ENCODE data around the gene CLDN9. TPM values are rescaled to one million over a fixed set of nuclear protein-coding genes. Genes with fewer than 3 reads are reported as not detected.

CLDN9 gene
- polyA plus RNA-seq, 1 donor from 2014 or later, result not detected

DNA sequence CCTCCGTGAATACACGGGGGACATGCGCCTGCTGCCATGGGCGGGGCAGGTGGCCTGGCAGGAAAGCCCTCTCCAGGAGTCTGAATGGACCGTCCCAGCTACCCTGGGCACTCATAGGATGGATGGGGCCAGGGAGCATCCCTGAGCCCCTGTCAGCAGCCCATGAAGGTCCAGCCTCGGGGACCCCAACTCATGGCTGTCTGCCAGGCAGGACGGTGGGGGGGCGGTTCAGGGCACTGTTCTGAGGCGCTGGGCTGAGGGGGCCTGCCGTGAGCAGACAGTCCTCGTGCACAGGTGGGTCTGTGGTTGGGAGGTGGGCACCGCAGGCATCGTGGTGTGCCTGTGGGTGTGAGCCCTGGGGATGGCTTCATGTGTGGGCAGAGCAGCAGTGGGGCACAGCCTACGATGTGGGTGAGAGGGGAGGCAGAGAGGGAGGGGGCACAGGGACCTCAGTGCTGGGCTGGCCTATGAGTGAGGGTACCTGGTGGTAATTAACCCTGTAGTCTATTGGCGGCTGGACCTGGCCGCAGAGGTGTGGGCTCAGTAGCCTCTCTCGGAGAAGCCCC lies 26.0 kb upstream of the CLDN9 start:
- Histone ChIP-seq H3K27me3 (ENCODE audit: insufficient read depth, low read depth, low read length) (no peaks in the 10 kb centered on the region), H3K4me3 (ENCODE audit: low read length) (no peak overlapping the region), H3K79me2 (replicated peaks; ENCODE audit: insufficient read depth, low read length) (no peaks in the 10 kb centered on the region), H3K9me2 (ENCODE audit: insufficient read depth, low read length) (no peaks in the 10 kb centered on the region), H3K4me2 (ENCODE audit: low read length) (no peak overlapping the region), H3K9me3 (ENCODE audit: low read length) (no peaks in the 10 kb centered on the region), H3K36me3 (ENCODE audit: insufficient read depth, low read length) (no peaks in the 10 kb centered on the region), H3K9ac (ENCODE audit: low read length) (no peak overlapping the region), H3K27ac (ENCODE audit: low read length) (no peak overlapping the region), H2AFZ (ENCODE audit: low read depth, low read length) (no peak overlapping the region), H4K20me1 (ENCODE audit: insufficient read depth) (no peaks in the 10 kb centered on the region), H3F3A (ENCODE audit: insufficient read depth, low read length, poor library complexity, severe bottlenecking) (no peaks in the 10 kb centered on the region)
- no peak for TF ChIP-seq EP300 (conservative IDR thresholded peaks at IDR 0.05; ENCODE audit: poor library complexity, severe bottlenecking)
- no peak for TF ChIP-seq REST (IDR thresholded peaks at IDR 0.05; ENCODE audit: borderline replicate concordance)
- TF ChIP-seq EZH2 (IDR thresholded peaks at IDR 0.05; ENCODE audit: borderline replicate concordance, insufficient read depth, low read length, poor library complexity, severe bottlenecking), result no peak

DNA sequence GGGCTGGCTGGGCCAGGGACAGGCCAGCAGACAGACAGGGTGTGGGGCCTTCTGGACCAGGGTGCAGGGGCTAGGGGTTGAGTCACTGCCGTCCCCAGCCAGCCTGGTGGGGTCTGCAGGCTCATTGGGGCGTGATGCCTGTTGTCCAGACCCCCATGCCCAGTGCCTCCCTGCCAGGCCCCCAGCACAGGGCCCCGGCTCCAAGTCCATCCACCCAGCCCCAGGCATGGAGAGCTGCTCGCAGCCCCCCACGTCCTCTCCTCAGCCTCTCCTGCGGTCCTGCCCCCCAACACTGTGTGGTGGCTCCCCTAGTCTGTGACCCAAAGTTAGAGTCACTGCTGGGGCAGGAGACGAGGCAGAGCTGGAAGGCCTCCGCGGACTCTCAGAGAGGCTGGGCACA lies 25.4 kb upstream of the CLDN9 start:
- H3K27me3 ChIP-seq (ENCODE audit: insufficient read depth, low read depth, low read length), result no peaks in the 10 kb centered on the region
- no peaks in the 10 kb centered on the region for H3K9me2 ChIP-seq (ENCODE audit: insufficient read depth, low read length)
- no peaks in the 10 kb centered on the region for H3K36me3 ChIP-seq (ENCODE audit: insufficient read depth, low read length)
- TF ChIP-seq REST (IDR thresholded peaks at IDR 0.05; ENCODE audit: borderline replicate concordance) (no peak), POLR2AphosphoS5 (IDR thresholded peaks at IDR 0.05) (no peak), TAF1 (IDR thresholded peaks at IDR 0.05; ENCODE audit: low read depth) (no peak), MXI1 (conservative IDR thresholded peaks at IDR 0.05; ENCODE audit: poor library complexity, severe bottlenecking) (no peak), RAD21 (conservative IDR thresholded peaks at IDR 0.05) (no peak), CTCF (IDR thresholded peaks at IDR 0.05; ENCODE audit: poor library complexity, severe bottlenecking) (no peak), EP300 (conservative IDR thresholded peaks at IDR 0.05; ENCODE audit: poor library complexity, severe bottlenecking) (no peak), EZH2 (IDR thresholded peaks at IDR 0.05; ENCODE audit: borderline replicate concordance, insufficient read depth, low read length, poor library complexity, severe bottlenecking) (no peak), SMC3 (conservative IDR thresholded peaks at IDR 0.05; ENCODE audit: poor library complexity) (no peak)
- H3K27ac ChIP-seq (ENCODE audit: low read length), result no peak overlapping the region
- no peaks in the 10 kb centered on the region for H3K79me2 ChIP-seq (replicated peaks; ENCODE audit: insufficient read depth, low read length)
- H3K4me3 ChIP-seq (ENCODE audit: low read length), result no peak overlapping the region
- H3F3A ChIP-seq (ENCODE audit: insufficient read depth, low read length, poor library complexity, severe bottlenecking), result no peaks in the 10 kb centered on the region
- no peaks in the 10 kb centered on the region for H3K9me3 ChIP-seq (ENCODE audit: low read length)
- no peaks in the 10 kb centered on the region for H4K20me1 ChIP-seq (ENCODE audit: insufficient read depth)
- no peak overlapping the region for H3K4me2 ChIP-seq (ENCODE audit: low read length)
- H3K9ac ChIP-seq (ENCODE audit: low read length), result no peak overlapping the region
- no peak overlapping the region for H2AFZ ChIP-seq (ENCODE audit: low read depth, low read length)

Measured in neural cell (in vitro differentiated cells).